Sigmoid colon (tissue), 4 donors: ENCODE measurements around the gene PODXL.

Experiments
- POLR2AphosphoS5 ChIP-seq, 4 donors: sonication (generic); formaldehyde crosslinking; IDR thresholded peaks; one replicate each; pipeline ENCODE4 v1.6.1; 2017; ENCODE audit warnings: antibody characterized with exemption in 4 of 4
- TF ChIP-seq, protein P1 (sequence below), 4 experiments: fragments of 450-650 bp in 3 of 4; fragments of 200-600 bp in 1 of 4; IDR thresholded peaks; one replicate each; pipeline ENCODE4 v1.5.1; 2016 to 2019; ENCODE audit warnings: antibody characterized with exemption in 4 of 4, mild to moderate bottlenecking in 3 of 4, moderate library complexity in 2 of 4

DNA sequence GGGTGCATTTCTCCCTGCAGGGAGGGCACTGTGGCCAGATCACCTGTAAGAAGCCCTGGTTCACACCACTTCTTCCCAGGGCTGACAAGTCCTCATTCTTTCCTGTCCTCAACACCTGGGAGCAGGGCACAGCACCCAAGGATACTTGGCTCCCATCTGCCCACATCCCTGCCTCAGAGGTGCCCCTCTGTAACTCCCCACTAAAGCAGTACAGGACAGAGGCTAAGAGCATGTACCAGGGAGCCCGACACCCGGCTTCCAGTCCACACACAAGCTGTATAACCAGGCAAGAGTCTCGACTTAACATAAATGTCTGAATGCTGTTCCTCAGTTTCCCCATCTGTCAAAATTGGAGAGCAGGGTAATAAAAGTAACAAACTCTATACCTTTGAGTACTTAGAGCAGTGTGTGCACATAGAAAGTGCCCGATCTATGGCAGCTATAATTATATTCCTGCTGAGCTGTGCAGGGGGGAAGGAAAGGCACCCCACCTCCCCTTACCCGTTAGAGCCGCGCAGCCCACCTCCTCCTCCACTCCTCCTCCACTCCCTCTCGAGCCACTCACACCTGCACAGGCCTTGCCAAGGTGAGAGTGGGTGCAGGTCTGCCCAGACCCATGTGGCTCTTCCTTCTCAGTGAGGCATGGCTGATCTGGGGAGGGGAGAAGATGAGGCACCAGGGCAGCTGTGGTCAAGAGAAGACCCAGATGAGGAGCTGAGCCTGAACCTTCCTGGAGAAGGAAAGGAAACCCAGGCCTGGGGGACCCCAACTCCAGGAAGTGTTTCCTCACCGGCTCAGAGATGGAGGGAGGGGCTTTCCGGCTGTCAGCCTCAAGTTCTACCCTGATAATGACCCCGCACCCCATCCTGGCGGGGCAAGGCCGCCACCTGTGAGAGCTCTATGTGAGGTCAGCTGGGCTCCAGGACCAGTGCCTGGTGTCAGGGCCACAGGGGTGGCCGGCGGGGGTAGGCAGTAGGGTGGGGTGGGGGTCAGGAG, 22.6 kb downstream of the PODXL start:
- TF ChIP-seq, protein P1, sequence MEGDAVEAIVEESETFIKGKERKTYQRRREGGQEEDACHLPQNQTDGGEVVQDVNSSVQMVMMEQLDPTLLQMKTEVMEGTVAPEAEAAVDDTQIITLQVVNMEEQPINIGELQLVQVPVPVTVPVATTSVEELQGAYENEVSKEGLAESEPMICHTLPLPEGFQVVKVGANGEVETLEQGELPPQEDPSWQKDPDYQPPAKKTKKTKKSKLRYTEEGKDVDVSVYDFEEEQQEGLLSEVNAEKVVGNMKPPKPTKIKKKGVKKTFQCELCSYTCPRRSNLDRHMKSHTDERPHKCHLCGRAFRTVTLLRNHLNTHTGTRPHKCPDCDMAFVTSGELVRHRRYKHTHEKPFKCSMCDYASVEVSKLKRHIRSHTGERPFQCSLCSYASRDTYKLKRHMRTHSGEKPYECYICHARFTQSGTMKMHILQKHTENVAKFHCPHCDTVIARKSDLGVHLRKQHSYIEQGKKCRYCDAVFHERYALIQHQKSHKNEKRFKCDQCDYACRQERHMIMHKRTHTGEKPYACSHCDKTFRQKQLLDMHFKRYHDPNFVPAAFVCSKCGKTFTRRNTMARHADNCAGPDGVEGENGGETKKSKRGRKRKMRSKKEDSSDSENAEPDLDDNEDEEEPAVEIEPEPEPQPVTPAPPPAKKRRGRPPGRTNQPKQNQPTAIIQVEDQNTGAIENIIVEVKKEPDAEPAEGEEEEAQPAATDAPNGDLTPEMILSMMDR (IDR thresholded peaks at IDR 0.05): no peak
- TF ChIP-seq POLR2AphosphoS5 (IDR thresholded peaks at IDR 0.05): no peak
